GM18507 (cell line): Measurements from ENCODE around the gene CCDC180.
"Not testable (repeated sequence)": the region's sequence is repeated elsewhere in the genome, so short reads cannot be mapped to it uniquely, and the experiment has no call there.

Experiments
- DNase-seq: peaks from one replicate; pipeline ENCODE4 v3.0.0; 2011; ENCODE audit warnings: low read depth; ENCODE audit not compliant: insufficient read length; ENCODE audit errors: extremely low spot score
- FAIRE-seq: peaks from 2 replicates; lab custom pipeline; 2011; peaks lifted over from hg19 to GRCh38; lab: Jason Lieb, UNC

CCDC180 gene

GRCh38 chr9:97307500-97308163 is at the start of gene CCDC180:
Gene CCDC180 (plus strand): TSS chr9:97307659. CDS start chr9:97308064, 405 bp downstream.
- FAIRE-seq (no peak), DNase-seq (no peak)

GRCh38 chr9:97259834-97260514 is 47.5 kb upstream of the CCDC180 start:
- DNase-seq, FAIRE-seq: not testable (repeated sequence)

- no peak for DNase-seq
- FAIRE-seq = no peak
Observed at GRCh38 chr9:97271292-97271691, 36.2 kb upstream of the CCDC180 start.

- FAIRE-seq = no peak
Observed at GRCh38 chr9:97272072-97272471, 35.4 kb upstream of the CCDC180 start.

GRCh38 chr9:97276310-97276852 is 31.1 kb upstream of the CCDC180 start:
- no peak for FAIRE-seq

More at GRCh38 chr9:97272072-97272471, 35.4 kb upstream of the CCDC180 start:
- no peak for DNase-seq

GRCh38 chr9:97277953-97278352 is 29.5 kb upstream of the CCDC180 start:
- DNase-seq = no peak
- FAIRE-seq = no peak

More at GRCh38 chr9:97276310-97276852, 31.1 kb upstream of the CCDC180 start:
- no peak for DNase-seq

- FAIRE-seq (no peak), DNase-seq (no peak)
Observed at GRCh38 chr9:97280755-97281330, 26.6 kb upstream of the CCDC180 start.

- DNase-seq (no peak), FAIRE-seq (no peak)
Observed at GRCh38 chr9:97283768-97284167, 23.7 kb upstream of the CCDC180 start.

- no peak for FAIRE-seq
Observed at GRCh38 chr9:97284798-97285197, 22.7 kb upstream of the CCDC180 start.

GRCh38 chr9:97292200-97292599 is 15.3 kb upstream of the CCDC180 start:
- FAIRE-seq (no peak), DNase-seq (no peak)

More at GRCh38 chr9:97284798-97285197, 22.7 kb upstream of the CCDC180 start:
- no peak for DNase-seq

- DNase-seq (no peak), FAIRE-seq (no peak)
Observed at GRCh38 chr9:97293207-97293721, 14.2 kb upstream of the CCDC180 start.

GRCh38 chr9:97293818-97294217 is 13.6 kb upstream of the CCDC180 start:
- DNase-seq (no peak), FAIRE-seq (no peak)

- FAIRE-seq = no peak
- no peak for DNase-seq
Observed at GRCh38 chr9:97297889-97298288, 9.6 kb upstream of the CCDC180 start.

- no peak for DNase-seq
- FAIRE-seq = peak; percentile 65
Observed at GRCh38 chr9:97299809-97300414, 7.5 kb upstream of the CCDC180 start.

- FAIRE-seq (no peak), DNase-seq (no peak)
Observed at GRCh38 chr9:97300586-97300985, 6.9 kb upstream of the CCDC180 start.

- no peak for FAIRE-seq
Observed at GRCh38 chr9:97301974-97302373, 5.5 kb upstream of the CCDC180 start.

GRCh38 chr9:97304586-97304985 is 2.9 kb upstream of the CCDC180 start:
- FAIRE-seq (no peak), DNase-seq (no peak)

More at GRCh38 chr9:97301974-97302373, 5.5 kb upstream of the CCDC180 start:
- no peak for DNase-seq

- DNase-seq (no peak), FAIRE-seq (no peak)
Observed at GRCh38 chr9:97305501-97306298, 1.8 kb upstream of the CCDC180 start.

GRCh38 chr9:97307091-97307490 is 368 bp upstream of the CCDC180 start:
- no peak for DNase-seq
- FAIRE-seq = no peak
